ENCODE results near the gene ANO8. TPM values are rescaled to one million over a fixed set of nuclear protein-coding genes. Genes with fewer than 3 reads are reported as not detected.
"Not testable (repeated sequence)": the region's sequence is repeated elsewhere in the genome, so short reads cannot be mapped to it uniquely, and the experiment has no call there.

Gene ANO8
- polyA plus RNA-seq (ENCODE audit: insufficient read length), result 13.3 TPM
- long read RNA-seq, donor 1, partial matches to known transcripts, result 65 of 65 reads
- long read RNA-seq, donor 1, other reads (novel, unspliced or antisense), result 0 of 65 reads
- long read RNA-seq, donor 2, result 0 reads
- long read RNA-seq, donor 3, partial matches to known transcripts, result 8 of 8 reads
- long read RNA-seq, donor 3, other reads (novel, unspliced or antisense), result 0 of 8 reads
- long read RNA-seq, donor 4, result 0 reads
- long read RNA-seq, donor 5, result 0 reads
- long read RNA-seq, donor 6, result 0 reads
- long read RNA-seq, donor 7, result 0 reads
- long read RNA-seq, donor 8, result 0 reads

GRCh38 chr19:17334414-17335409 lies at the start of gene ANO8:
TSS of gene ANO8 (minus strand) at chr19:17334855. CDS start at chr19:17334670, 185 bp downstream.
- peak; percentile 97 for DNase-seq

DNA sequence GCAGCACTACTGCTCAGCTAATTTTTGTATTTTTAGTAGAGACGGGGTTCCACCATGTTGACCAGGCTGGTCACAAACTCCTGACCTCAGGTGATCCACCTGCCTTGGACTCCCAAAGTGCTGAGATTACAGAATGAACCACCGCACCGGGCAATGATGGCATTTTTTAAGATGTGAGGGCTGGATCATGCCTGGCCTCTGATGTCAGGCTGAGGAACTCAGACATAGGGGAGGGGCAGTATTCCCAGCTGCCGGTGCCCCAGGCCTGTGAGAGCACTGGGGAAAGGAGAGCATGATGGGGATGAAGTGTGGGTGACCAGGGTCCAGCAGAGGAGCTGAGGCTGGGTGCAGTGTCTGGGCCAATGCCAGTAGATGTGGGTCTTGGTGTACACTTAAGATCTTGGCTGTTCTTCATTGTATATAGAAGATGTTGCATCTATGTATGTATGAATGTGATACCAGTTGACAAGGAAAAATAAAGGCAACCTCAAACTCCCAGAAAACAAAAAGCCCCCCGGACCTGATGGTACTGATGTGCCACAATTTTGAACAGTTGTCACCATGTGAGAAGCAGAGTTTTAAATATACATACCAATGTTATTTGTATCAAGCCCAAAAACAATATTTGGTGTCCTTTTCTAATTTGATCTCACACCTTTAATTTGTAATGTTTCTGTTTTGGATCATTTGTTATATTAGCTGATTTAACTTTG lies 45.9 kb upstream of the ANO8 start:
- DNase-seq, result no peak

DNA sequence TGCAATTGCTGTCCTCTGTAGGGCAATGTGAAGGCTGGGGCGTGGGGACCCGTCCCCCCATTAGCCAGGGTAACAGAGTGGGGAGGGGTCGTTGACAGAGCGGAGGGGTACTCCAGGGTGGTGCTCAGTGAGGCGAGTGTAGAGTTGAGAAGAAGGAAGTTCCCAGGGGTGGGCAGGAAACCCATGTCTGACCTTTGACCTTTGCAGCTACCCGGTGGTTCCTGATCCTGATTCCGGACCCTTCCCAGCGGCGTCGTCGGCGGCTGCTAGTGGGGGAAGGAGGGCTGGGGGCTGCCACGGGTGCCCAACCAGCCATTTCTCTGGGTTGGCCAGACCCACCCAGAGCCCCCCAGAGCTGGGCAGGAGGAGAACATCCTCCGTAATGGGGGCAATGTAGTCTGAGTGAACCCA lies 44.6 kb upstream of the ANO8 start:
- DNase-seq, result peak; percentile 65

DNA sequence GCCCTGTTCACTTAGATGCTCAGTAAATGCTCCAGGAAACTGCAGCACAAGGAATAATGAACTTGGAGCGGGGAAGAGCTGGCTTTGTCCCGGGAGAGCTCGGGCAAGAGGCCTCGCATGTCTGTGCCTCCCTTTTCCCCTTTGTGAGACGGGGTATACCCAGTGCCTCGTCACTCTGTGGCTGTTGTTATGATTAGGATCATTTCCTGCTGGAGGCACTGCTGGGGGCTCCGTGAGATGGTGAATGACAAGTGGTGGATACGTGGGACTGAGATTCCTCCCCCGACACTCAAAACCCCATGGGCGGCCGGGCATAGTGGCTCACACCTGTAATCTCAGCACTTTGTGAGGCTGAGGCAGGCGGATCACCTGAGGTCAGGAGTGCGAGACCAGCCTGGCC lies 43.6 kb upstream of the ANO8 start:
- no peak for DNase-seq

- peak; percentile 59 for DNase-seq
Observed at GRCh38 chr19:17376935-17377600, 42.4 kb upstream of the ANO8 start, which contains the start of gene PLVAP. TSS of gene PLVAP (minus strand) at chr19:17377342. CDS start at chr19:17377288, 54 bp downstream.

- DNase-seq, result no peak
Observed at GRCh38 chr19:17370026-17370587, 35.5 kb upstream of the ANO8 start.

GRCh38 chr19:17365361-17365760 lies 30.7 kb upstream of the ANO8 start:
- no peak for DNase-seq

DNA sequence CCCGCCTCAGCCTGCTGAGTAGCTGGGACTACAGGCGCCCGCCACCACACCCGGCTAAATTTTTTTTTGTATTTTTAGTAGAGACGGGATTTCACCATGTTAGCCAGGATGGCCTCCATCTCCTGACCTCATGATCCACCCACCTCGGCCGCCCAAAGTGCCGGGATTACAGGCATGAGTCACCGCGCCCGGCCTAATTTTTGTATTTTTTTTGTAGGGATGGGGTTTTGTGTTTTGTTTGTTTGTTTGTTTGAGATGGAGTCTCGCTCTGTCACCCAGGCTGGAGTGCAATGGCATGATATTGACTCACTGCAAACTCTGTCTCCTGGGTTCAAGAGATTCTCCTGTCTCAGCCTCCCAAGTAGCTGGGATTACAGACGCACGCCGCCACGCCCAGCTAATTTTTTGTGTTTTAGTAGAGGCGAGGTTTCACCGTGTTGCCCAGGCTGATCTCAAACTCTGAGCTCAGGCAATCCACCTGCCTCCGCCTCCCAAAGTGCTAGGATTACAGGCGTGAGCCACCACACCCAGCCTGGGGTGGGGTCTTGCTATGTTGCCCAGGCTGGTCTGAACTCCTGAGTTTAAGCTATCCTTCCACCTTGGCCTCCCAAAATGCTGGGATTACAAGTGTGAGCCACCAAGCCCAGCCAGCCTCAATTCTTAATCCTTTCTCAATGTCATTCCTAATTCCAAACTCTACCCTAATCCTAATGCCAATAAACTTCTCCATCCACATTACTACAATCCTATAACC lies 29.4 kb upstream of the ANO8 start:
- DNase-seq, result not testable (repeated sequence)

DNA sequence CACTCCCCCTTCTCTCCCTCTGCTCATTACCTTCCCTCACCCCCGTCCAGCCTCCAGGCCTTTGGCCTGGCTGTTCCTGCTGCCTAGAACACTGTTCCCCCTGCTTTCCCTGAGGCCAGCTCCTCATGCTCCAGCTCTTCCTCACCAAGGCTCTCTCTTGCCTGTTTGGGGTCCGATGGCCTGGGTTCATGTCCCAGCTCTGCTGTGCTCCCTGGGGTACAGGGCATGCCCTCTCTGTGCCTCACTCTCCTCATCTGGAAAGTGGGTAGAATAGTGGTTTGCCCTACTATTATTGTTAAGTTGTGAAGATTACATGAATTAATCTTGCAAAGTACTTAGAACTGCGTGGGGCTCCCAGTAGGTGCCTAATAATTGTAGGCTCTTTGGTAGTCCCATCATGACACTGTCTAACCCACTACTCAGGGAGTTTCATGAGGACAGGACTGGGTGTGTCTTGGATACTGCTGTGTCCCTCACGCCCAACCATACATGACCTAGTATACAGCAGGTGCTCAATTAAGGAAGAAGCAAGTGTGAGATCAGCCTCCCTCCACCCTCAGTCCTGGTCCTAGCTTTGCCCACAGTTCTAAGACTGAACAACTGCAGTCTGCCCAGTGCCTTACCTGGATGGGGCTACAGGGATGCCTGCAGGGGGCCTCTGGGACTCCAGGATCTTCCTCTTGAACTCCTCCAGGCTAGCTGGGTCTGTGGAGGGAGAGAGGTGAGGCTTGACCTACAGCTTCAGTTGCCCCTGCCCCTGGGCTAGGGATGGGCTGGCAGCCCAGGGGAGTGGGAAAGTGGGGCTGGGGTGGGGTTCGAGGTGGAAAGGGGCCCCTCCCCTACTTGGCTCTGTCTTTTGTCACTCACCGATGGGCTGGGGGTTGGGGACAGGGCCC lies 25.5 kb upstream of the ANO8 start:
- no peak for DNase-seq

DNA sequence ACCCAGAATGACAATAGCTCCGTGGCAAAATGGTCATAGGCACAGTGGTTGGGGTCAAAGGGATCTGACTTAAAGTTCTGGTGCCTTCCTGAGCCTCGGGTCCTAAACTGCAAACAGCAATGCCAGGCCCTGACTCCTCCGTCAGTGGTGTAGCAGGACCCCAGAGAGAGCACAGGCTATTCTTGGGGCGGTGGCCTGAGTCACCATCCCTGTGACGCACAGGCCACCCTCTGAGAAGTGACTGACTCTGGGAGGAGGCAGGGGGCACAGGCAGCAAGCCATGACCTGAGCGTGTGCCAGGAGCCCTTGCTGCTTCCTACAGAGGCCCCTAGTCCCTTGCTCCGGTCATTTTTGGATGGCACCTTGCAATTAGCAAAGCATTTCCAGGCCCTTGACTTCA lies 23.7 kb upstream of the ANO8 start:
- no peak for DNase-seq

DNA sequence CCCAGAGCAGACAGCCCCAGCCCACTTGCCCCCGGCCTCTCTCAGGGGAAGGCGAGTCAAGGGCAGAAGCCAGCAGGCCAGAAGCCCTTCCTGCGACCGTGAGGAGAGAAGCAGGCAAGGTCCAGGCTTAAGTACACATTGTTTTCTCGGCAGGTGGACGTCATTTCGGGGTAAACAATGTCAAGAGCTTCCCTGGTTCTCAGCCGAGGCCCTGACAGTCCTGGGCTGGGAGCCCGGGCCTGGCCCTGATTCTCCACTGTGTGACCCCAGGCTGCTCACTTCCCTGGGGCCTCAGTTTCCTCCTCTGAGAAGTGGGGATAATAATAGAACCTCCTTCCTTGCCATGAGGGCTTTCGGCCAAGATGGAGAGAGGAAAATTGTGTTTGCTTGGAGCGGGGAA lies 23.1 kb upstream of the ANO8 start:
- no peak for DNase-seq

DNA sequence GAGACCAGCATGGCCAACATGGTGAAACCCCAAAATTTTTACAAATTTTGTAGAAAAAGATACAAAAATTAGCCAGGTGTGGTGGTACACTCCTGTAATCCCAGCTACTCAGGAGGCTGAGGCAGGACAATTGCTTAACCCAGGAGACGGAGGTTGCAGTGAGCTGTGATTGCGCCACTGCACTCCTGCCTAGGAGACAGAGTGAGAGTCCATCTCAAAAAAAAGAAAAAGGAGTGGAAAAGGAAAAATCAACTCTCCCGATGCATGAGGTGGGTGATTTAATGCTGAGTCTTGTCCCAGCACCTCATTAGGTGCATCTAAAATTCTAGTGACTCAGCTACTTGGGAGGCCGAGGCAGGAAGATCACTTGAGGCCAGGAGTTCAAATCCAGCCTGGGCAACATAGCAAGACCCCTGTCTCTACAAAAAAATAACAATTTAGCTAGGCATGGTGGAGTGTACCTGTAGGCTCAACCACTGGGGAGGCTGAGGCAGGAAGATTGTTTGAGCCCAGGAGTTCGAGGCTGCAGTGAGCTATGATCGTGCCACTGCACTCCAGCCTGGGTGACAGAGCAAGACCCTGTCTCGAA lies 22.5 kb upstream of the ANO8 start:
- DNase-seq, result no peak

DNA sequence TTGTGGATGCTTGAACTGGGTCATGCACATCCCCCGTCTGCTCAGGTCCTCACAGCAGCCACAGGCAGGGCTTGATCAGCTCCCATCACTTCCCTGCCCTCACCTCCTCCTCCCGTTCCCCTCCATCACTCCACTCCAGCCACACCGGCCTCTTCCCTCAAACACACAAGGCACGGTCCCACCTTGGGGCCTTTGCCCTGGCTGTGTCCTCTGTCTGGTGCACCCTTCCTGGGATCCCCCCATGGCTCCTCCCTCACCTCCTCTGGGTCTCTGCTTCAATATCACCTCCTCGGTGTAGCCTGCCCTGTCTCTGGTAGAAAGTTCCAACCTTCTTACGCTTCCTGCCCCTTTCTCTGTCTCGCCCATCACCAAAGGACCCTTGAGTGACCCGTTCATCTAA lies 18.7 kb upstream of the ANO8 start:
- no peak for DNase-seq

DNA sequence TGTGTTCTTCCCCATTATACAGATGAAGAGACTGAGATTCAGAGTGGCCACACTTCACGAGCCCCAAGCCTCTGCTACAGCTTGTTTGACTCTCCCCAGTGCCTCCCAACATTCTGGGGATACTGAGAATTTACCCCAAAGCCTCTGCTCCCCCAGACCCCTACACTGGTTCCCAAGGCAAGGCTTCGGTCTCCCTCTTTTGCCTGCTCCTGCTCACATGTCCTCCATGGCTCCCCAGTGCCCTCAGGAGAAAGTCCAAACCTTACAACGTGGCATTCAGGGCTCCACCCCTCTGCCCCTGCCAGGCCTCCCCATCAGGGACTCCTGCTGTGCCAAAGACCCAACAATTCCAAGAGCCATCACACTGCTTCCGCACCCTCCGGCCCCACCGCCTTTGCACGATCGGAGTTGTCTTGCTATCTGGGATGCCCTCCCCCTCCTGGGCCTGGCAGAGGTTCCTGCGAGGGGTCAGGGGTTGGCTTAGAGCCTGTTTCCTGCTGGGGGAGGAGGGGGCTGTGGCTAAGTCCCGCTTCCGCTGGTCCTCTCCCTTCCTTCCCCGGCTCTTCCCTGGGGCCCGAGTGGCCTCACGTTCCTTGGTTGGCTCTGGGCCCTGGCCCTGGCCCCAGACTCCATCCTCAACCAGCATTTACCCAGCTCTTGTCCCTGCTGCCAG lies 18.1 kb upstream of the ANO8 start:
- no peak for DNase-seq

DNA sequence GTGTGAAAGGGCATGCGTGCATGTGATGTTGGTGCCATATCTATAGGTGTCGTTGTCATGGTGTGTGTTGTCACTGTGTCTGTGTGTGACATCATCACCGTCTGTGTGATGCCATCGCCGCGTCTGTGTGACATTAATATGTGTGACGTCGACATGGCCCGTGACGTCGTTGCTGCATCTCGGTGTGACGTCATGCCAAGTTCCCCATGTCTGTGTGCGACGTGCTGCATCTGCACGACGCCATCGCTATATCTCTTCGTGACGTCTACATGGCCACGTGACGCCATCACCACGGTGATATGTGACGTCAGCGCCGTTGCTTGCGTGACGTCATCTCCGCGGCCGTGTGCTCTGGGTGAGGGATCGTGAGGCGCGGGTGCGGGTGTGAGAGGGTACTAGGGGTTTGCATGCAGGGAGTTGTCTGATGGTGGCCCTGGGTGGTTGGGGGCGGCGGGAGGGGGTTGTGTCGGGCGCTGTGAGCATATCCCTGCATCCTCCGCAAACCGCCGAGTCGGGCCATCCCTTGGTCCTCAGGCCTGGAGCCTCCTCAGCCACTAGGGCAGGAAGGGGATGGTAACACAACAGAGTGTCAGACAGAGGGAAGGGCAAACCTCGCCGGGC lies 17.3 kb upstream of the ANO8 start:
- DNase-seq, result no peak

GRCh38 chr19:17348700-17349099 lies 14.0 kb upstream of the ANO8 start:
- DNase-seq, result no peak

DNA sequence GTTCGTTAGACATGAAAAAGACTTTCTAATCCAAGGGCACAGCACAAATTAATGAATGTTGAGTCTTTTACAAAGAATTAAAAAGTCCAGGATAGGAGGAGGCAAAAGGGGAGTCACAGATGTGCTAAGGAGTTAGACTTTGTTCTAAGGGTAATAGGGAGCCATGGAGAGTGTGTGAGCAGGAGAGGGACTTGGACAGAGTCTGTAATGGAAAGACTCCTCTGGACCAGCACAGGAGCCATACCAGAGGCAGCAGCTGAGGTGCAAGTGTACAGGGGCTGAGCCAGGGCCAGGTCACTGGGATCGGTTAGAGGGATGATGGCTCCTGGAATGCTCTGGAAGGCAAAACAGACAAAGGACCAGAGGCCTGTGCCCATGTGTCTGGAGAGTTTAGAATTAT lies 13.2 kb upstream of the ANO8 start:
- no peak for DNase-seq

- DNase-seq, result no peak
Observed at GRCh38 chr19:17347361-17347760, 12.7 kb upstream of the ANO8 start.
